ENCODE results near the gene WASL.
"Not testable (repeated sequence)": the region's sequence is repeated elsewhere in the genome, so short reads cannot be mapped to it uniquely, and the experiment has no call there.

The WASL gene

DNA sequence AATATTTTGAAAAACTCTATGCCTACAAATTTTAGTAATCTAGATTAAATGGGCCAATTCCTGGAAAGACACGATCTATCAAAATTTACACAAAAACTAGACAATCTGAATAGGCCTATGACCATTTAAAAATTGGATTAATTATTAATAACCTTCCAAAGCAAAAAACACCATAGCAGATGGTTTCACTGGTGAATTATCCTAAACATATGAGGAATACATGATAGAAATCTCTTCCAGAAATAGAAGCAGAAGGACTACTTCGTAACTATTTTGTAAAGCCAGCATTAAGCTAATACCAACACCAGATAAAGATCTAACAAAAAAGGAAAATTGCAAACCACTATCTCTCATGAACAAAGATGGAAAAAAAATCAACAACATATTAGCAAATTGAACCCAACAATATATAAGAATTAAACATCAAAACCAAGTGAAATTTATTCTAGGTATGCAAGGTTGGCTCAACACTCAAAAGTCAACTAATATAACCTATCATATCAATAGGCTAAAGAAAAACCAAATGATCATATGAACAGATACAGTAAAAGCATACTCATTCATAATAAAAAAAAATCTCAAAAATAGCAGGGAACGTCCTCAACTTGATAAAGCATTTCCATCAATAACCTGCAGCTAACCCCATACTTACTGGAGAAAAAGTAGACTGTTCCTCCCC lies 16.3 kb downstream of the WASL start:
- DNase-seq (ENCODE audit: low read depth): no peak

GRCh38 chr7:123729218-123729578 lies 19.6 kb downstream of the WASL start:
- no peak for DNase-seq (ENCODE audit: low read depth)

- DNase-seq (ENCODE audit: low read depth): no peak
Measured at GRCh38 chr7:123727071-123727837, 21.5 kb downstream of the WASL start.

DNA sequence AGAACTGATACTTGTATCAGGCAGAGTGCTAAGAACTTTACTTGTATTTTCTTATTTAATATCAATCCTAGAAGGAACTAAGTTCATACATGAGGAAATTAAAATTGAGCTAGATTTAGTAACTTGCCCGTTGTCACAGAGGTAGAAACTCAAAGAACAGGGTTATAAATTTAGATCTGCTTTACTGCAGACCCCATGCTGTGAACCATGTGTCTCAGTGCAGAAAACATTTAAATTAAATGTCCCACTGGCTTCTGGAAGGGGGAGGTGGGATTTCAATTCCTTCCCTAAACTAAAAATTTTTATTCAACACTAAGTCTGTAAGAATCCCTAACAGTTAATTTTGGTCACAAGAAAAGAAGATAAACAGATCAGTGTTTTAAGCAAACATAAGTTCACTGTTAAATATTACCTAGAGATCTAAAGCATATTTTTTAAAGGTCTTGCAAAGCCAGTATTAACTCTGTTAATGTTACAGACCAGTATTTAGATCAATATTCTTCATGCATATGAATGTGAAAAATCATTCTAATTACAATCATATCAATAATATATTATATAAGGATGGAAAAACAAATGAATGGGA lies 23.1 kb downstream of the WASL start:
- DNase-seq (ENCODE audit: low read depth): no peak

- DNase-seq (ENCODE audit: low read depth): no peak
Measured at GRCh38 chr7:123724817-123725253, 24.0 kb downstream of the WASL start.

GRCh38 chr7:123723913-123724312 lies 24.9 kb downstream of the WASL start:
- DNase-seq (ENCODE audit: low read depth): no peak

DNA sequence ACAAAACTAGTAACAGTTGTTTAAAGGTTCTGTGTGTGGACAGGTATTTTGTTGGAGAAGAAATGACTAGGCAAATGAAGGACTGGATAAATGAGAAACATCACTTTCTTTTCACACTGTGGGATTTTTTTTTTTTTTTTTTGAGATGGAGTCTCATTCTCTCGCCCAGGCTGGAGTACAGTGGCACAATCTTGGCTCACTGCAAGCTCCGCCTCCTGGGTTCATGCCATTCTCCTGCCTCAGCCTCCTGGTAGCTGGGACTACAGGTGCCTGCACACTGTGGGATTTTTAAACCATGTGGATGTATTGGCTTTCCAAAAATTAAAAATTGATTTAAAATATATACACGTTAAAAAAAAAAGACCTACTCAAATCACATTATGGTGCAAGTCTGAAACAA lies 28.3 kb downstream of the WASL start:
- DNase-seq (ENCODE audit: low read depth): not testable (repeated sequence)

- no peak for DNase-seq (ENCODE audit: low read depth)
Measured at GRCh38 chr7:123719197-123719721, 29.5 kb downstream of the WASL start.

GRCh38 chr7:123718773-123719172 lies 30.0 kb downstream of the WASL start:
- DNase-seq (ENCODE audit: low read depth): no peak

DNA sequence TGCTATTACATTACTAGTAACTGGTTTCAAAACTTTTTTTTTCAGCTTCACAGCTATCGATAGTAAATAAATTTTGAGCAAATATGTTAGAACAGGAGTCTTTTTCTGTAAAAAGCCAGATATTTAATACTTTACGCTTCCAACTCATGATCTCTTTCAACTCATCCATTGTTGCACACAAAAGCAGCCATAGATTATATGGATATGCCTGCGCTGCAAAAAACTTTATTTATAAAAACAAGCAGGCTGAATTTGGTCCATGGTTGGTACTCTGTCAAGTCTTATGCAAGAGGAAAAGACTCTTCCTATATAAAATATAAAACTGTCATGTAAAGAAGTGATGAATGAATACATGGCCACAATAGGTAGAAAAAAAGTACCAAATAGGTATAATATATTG lies 31.1 kb downstream of the WASL start:
- DNase-seq (ENCODE audit: low read depth): no peak

GRCh38 chr7:123716877-123717276 lies 31.9 kb downstream of the WASL start:
- no peak for DNase-seq (ENCODE audit: low read depth)

GRCh38 chr7:123715799-123716198 lies 33.0 kb downstream of the WASL start:
- DNase-seq (ENCODE audit: low read depth): no peak

GRCh38 chr7:123715198-123715597 lies 33.6 kb downstream of the WASL start:
- no peak for DNase-seq (ENCODE audit: low read depth)

DNA sequence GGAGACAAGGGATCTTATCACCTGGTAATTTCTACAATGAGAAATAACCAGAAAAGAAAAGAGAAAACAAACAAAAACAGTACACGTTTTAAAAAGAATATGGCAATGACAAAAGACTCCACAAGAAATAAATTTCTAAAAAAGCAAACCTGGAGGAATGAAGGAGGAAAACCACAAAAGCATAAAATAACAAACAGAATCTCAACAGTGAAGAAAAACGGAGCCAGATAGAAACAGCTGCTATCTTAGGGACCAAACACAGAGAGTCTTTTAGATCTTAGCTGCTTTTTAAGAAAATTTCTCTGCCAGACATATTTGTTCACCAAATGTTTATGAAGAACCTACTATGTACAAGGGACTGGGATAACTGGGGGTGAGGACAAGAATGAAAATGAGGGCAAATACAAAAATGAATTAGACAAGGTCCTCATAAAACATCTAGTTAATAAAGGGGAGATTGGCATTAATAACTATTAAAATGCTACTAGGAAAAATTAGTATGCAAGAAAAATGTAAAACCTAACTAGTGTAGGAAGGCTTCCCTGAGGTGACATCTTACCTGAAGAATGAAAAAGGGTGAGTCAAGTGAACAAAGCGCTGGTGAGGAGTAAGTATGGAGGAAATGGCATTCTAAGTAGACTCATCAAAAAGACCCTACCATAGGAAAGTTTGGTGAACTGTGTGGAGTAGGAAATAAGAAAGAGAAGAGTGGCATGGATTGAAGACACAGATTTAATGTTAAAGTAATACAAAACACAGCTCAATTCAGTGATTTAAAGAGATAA lies 34.3 kb downstream of the WASL start:
- DNase-seq (ENCODE audit: low read depth): no peak

DNA sequence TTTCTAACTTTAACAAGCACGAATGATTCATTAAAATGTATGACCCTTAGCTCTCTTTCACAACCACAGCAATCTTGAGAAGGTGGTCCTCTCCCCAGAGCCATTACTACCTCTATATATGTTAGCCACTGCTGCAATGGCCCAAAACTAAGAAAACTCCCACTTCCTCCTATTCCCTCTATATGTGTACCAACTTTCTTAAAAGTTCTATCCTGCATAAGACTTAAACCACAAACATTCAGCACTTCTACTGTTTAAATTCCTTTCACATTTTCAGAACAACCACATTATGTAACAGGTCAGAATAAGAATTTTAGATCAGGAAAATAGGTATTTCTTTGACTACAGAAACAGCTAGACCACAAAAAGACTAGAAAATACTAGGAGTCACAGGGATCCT lies 36.2 kb downstream of the WASL start:
- no peak for DNase-seq (ENCODE audit: low read depth)

GRCh38 chr7:123711832-123712293 lies 36.9 kb downstream of the WASL start:
- DNase-seq (ENCODE audit: low read depth): no peak

DNA sequence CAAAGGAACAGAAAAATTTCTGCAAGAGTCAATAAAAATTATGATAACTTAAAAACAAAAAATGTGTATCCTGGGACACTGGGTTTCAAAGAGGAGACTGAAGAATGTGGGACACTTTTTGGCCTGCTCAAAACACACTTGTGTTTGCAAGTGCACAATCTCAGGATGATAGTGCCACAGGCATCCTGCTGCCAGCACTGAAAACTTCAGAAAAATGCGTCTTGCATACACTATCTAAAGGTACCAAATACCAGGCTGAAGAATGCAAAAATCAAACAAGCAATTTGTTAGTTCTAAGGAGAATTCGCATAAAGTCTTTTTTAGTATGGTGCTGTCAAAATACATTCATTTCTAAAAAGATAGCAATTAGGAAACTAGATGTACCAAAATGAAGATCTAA lies 38.1 kb downstream of the WASL start:
- DNase-seq (ENCODE audit: low read depth): no peak

- no peak for DNase-seq (ENCODE audit: low read depth)
Measured at GRCh38 chr7:123709525-123709924, 39.3 kb downstream of the WASL start.

DNA sequence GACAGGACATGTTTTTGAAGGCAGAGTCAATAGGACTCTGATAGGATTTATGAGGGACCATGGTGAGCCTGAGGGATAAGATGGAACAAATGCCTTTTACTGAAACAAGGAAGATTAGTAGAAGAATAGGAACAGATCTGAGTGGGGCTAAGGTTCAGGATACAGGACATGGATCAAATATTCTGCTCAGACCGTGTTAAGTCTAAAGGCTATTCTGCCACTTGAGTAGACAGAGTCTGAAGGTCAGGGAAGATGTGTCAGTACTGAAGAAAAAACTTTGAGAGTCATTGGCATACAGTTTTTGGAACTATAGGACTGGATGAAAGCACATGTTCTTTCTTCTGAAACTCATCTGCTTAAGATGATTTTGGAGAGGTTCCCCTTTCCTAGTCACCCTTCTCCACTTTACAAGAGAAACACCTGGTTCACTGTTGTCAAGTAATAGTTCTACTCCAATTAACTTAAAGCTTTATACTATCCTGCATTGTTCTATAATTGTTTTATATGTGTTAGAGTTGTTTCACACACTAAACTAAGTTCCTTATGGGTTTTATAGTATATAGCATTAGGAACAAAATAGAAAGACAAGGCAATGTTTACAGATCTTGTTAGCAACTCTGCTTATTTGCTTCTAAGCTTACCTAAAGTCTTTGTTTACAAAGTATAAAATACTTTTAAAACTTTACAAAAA lies 43.4 kb downstream of the WASL start:
- no peak for DNase-seq (ENCODE audit: low read depth)

DNA sequence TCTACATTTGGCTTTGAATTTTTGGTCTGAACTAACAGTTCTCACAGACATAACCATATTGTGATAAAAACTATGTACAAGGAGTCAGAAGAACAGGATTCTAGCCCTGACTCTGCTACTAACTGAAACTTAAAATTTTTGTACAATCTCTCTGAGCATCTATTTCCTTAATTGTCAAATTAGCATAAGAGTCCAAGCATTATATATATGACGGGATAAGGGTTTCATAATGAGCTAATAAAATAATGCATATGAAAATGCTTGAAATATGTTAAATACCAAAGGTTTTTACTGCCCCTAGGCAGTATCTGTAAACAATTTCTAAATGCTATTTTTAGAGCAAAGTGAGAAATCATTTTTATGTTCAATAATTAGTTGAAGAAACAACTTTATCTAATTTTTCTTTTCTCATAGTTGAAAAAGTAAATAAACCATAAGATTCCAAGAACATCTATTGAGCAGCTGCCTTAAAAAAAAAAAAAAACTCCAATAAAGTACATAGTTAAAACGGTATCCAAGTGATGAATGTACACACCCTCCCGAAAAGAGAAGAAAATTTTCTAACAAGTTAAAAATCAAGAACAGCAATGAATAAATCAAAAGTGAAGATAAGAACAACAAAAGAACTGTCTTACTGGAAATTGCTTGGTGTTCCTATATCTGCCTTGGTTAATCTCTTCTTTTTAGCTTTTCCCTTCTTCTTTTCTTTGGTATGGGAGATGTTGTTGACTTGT lies 52.7 kb downstream of the WASL start:
- DNase-seq (ENCODE audit: low read depth): no peak

DNA sequence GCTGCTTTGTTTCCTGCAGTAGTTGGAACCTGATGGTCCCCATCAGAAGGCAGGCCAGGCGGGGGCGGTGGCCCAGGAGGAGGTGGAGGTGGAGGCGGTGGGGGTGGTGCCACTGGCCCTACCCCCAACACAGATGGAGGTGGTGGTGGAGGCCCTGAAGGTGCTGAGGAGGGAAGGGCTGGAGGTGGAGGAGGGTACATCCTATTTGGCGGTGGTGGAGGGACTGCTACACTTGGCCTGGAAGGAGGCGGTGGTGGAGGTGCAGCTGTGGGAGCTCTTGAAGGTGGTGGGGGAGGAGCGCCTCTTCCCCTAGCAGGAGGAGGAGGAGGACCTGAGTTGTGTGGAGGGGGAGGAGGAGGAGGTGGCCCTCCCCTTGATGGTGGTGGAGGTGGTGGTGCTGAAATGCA lies 56.3 kb downstream of the WASL start:
- no peak for DNase-seq (ENCODE audit: low read depth)
